ENCODE results near the gene AAMDC. TPM values are rescaled to one million over a fixed set of nuclear protein-coding genes. Genes with fewer than 3 reads are reported as not detected.
A peak's percentile ranks its signal among the peaks of the same experiment; 100 is the strongest.
"Not testable (repeated sequence)": the region's sequence is repeated elsewhere in the genome, so short reads cannot be mapped to it uniquely, and the experiment has no call there.

Gene AAMDC
- total RNA-seq, 1 donor from 2014 or later = 31.6 TPM

- DNase-seq (ENCODE audit: low read depth in 2 of 2) = no peak
Measured at GRCh38 chr11:77884186-77884828, 63.4 kb downstream of the AAMDC start.

- no peak for DNase-seq (ENCODE audit: low read depth in 2 of 2)
Measured at GRCh38 chr11:77884829-77885190, 63.9 kb downstream of the AAMDC start.

GRCh38 chr11:77886401-77886800 lies 65.5 kb downstream of the AAMDC start:
- DNase-seq (ENCODE audit: low read depth in 2 of 2) = peak; percentile 5 to 9

GRCh38 chr11:77889045-77889444 lies 68.1 kb downstream of the AAMDC start:
- not testable (repeated sequence) for DNase-seq (ENCODE audit: low read depth in 2 of 2)

- peak in 1 of 2 donors; percentile 53 for DNase-seq (ENCODE audit: low read depth in 2 of 2)
Measured at GRCh38 chr11:77890100-77890614, 69.2 kb downstream of the AAMDC start.

- peak; percentile 15 to 63 for DNase-seq (ENCODE audit: low read depth in 2 of 2)
Measured at GRCh38 chr11:77890619-77891056, 69.7 kb downstream of the AAMDC start.

GRCh38 chr11:77891256-77891655 lies 70.3 kb downstream of the AAMDC start:
- peak in 1 of 2 donors; percentile 10 for DNase-seq (ENCODE audit: low read depth in 2 of 2)

GRCh38 chr11:77891703-77892102 lies 70.8 kb downstream of the AAMDC start:
- not testable (repeated sequence) for DNase-seq (ENCODE audit: low read depth in 2 of 2)

- DNase-seq (ENCODE audit: low read depth in 2 of 2) = not testable (repeated sequence)
Measured at GRCh38 chr11:77894949-77895348, 74.0 kb downstream of the AAMDC start.

- no peak for DNase-seq (ENCODE audit: low read depth in 2 of 2)
Measured at GRCh38 chr11:77908835-77909234, 87.9 kb downstream of the AAMDC start.

GRCh38 chr11:77909277-77909676 lies 88.3 kb downstream of the AAMDC start:
- DNase-seq (ENCODE audit: low read depth in 2 of 2) = no peak

- DNase-seq (ENCODE audit: low read depth in 2 of 2) = peak in 1 of 2 donors; percentile 8
Measured at GRCh38 chr11:77910828-77911227, 89.9 kb downstream of the AAMDC start.

- peak; percentile 57 to 71 for DNase-seq (ENCODE audit: low read depth in 2 of 2)
Measured at GRCh38 chr11:77913608-77914306, 92.8 kb downstream of the AAMDC start.

GRCh38 chr11:77914307-77914791 lies 93.4 kb downstream of the AAMDC start:
- DNase-seq (ENCODE audit: low read depth in 2 of 2) = peak; percentile 80 to 91

- DNase-seq (ENCODE audit: low read depth in 2 of 2) = not testable (repeated sequence)
Measured at GRCh38 chr11:77917713-77918112, 96.8 kb downstream of the AAMDC start.

Other genes with a start within 250 kb of the AAMDC start
- gene AQP11, start 231.2 kb upstream of the AAMDC start, total RNA-seq = 0.13 and 0.38 TPM in 2 replicates
- 110 and 117 TPM in 2 replicates for gene CLNS1A, start 183.3 kb upstream of the AAMDC start, total RNA-seq
- gene RSF1, start 422 bp upstream of the AAMDC start, total RNA-seq = 12.8 and 16.8 TPM in 2 replicates
- 27.1 and 29.7 TPM in 2 replicates for gene INTS4, start 173.5 kb downstream of the AAMDC start, total RNA-seq
- gene KCTD14, start 202.1 kb downstream of the AAMDC start, total RNA-seq = under 0.01 and 0.26 TPM in 2 replicates
- gene THRSP, start 242.7 kb downstream of the AAMDC start, total RNA-seq = not detected in 2 replicates

All from dermis microvascular lymphatic vessel endothelial cell (primary cell).